ENCODE results near the gene GABRD. TPM values are rescaled to one million over a fixed set of nuclear protein-coding genes. Genes with fewer than 3 reads are reported as not detected.

The GABRD gene
- total and polyA plus RNA-seq, 2 of the 13 experiments (the other 11 are each of a cell fraction or from before 2014, with no cell fraction given) = not detected

DNA sequence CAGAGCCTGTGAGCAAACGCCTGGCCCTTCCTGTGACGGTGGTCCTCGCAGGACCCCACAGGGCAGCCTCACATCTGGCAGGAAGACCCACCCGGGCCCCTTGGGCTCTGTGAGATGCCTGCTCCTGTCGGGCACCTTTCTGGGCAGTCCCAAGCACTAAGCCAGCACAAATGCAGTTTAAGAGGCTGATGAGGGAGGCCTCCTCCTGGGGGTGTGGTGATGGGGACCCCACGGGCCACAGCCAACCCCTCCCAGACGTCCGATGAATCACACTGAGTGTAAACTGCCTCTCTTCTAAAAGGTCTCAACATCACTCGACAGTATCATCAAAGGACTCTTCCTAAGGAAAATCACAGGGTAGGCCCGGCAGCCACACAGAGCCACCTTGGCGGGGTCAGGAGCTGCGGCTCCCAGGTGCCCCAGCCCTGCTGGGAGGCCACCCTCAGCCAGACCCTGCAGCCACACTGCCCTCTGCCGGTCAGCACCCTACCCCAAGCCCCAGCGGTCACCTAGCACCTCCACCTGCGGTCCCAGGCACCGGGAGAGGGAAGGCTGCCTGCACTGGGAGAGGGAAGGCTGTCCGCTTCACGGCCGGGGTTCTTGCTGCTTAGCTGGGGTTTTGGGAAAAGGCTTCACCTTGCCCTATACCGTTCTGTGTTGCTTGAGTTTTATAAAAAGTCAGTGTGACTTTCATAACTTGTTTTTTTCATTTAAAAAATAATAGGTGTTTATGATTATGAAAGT, 27.2 kb downstream of the GABRD start (continued):
- TF ChIP-seq PPARG (CRISPR knock-in tag; conservative IDR thresholded peaks at IDR 0.05) (0 out of 2 replicates have a peak, but pooled peaks have one; percentile 14), ZBTB7A (CRISPR knock-in tag; IDR thresholded peaks at IDR 0.05) (0 out of 2 replicates have a peak, but pooled peaks have one; percentile 27), XRCC5 (optimal IDR thresholded peaks at IDR 0.05; ENCODE audit: low read length) (peak; percentile 95), HDAC2 (CRISPR knock-in tag; IDR thresholded peaks at IDR 0.05) (no peak; the same call in 1 of the 2 replicates), ISL2 (CRISPR knock-in tag; IDR thresholded peaks at IDR 0.05) (0 out of 2 replicates have a peak, but pooled peaks have one; percentile 14), SP4 (CRISPR knock-in tag; IDR thresholded peaks at IDR 0.05) (peak; percentile 67), ZBTB38 (CRISPR knock-in tag; IDR thresholded peaks at IDR 0.05) (peak; percentile 59; the same call in 1 of the 2 replicates), KDM2A (CRISPR knock-in tag; IDR thresholded peaks at IDR 0.05; ENCODE audit: borderline replicate concordance, low read depth) (peak; percentile 68; the same call in 1 of the 2 replicates), MIER3 (CRISPR knock-in tag; IDR thresholded peaks at IDR 0.05; ENCODE audit: borderline replicate concordance) (0 out of 2 replicates have a peak, but pooled peaks have one; percentile 56), HOXD1 (CRISPR knock-in tag; IDR thresholded peaks at IDR 0.05) (0 out of 2 replicates have a peak, but pooled peaks have one; percentile 46), ZMYM3 (CRISPR knock-in tag; IDR thresholded peaks at IDR 0.05) (peak; percentile 18; the same call in 1 of the 2 replicates), PHF5A (CRISPR knock-in tag; IDR thresholded peaks at IDR 0.05; ENCODE audit: low read depth, unreplicated experiment) (peak; percentile 56), ZNF644 (CRISPR knock-in tag; IDR thresholded peaks at IDR 0.05; ENCODE audit: low read depth) (0 out of 2 replicates have a peak, but pooled peaks have one; percentile 25)
- TF ChIP-seq, protein P1, sequence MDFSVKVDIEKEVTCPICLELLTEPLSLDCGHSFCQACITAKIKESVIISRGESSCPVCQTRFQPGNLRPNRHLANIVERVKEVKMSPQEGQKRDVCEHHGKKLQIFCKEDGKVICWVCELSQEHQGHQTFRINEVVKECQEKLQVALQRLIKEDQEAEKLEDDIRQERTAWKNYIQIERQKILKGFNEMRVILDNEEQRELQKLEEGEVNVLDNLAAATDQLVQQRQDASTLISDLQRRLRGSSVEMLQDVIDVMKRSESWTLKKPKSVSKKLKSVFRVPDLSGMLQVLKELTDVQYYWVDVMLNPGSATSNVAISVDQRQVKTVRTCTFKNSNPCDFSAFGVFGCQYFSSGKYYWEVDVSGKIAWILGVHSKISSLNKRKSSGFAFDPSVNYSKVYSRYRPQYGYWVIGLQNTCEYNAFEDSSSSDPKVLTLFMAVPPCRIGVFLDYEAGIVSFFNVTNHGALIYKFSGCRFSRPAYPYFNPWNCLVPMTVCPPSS (IDR thresholded peaks at IDR 0.05) = no peak
- TF ChIP-seq, protein P2, sequence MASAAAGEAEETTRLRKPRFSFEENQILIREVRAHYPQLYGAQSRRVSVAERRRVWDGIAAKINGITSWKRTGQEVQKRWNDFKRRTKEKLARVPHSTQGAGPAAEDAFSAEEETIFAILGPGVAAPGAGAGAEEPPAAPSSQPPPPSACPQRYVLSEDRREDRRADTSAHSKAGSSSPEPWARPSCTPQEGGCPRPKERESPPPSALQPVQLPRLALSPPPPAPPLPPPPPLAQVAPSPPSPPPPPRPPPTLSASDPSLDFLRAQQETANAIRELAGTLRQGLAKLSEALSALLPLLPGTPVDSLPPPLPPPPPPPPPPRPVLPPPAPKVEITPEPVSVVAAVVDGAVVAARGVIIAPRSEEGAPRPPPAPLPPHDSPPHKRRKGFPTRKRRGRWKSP (CRISPR knock-in tag; IDR thresholded peaks at IDR 0.05) = 0 out of 2 replicates have a peak, but pooled peaks have one; percentile 3
- TF ChIP-seq, protein P3, sequence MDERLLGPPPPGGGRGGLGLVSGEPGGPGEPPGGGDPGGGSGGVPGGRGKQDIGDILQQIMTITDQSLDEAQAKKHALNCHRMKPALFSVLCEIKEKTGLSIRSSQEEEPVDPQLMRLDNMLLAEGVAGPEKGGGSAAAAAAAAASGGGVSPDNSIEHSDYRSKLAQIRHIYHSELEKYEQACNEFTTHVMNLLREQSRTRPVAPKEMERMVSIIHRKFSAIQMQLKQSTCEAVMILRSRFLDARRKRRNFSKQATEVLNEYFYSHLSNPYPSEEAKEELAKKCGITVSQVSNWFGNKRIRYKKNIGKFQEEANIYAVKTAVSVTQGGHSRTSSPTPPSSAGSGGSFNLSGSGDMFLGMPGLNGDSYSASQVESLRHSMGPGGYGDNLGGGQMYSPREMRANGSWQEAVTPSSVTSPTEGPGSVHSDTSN (CRISPR knock-in tag; IDR thresholded peaks at IDR 0.05) = no peak
- TF ChIP-seq, protein P4, sequence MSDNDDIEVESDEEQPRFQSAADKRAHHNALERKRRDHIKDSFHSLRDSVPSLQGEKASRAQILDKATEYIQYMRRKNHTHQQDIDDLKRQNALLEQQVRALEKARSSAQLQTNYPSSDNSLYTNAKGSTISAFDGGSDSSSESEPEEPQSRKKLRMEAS (IDR thresholded peaks at IDR 0.05) = peak; percentile 44; the same call in 1 of the 2 replicates
- TF ChIP-seq, protein P5, sequence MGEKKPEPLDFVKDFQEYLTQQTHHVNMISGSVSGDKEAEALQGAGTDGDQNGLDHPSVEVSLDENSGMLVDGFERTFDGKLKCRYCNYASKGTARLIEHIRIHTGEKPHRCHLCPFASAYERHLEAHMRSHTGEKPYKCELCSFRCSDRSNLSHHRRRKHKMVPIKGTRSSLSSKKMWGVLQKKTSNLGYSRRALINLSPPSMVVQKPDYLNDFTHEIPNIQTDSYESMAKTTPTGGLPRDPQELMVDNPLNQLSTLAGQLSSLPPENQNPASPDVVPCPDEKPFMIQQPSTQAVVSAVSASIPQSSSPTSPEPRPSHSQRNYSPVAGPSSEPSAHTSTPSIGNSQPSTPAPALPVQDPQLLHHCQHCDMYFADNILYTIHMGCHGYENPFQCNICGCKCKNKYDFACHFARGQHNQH (CRISPR knock-in tag; IDR thresholded peaks at IDR 0.05) = 0 out of 2 replicates have a peak, but pooled peaks have one; percentile 33
- TF ChIP-seq, protein P6, sequence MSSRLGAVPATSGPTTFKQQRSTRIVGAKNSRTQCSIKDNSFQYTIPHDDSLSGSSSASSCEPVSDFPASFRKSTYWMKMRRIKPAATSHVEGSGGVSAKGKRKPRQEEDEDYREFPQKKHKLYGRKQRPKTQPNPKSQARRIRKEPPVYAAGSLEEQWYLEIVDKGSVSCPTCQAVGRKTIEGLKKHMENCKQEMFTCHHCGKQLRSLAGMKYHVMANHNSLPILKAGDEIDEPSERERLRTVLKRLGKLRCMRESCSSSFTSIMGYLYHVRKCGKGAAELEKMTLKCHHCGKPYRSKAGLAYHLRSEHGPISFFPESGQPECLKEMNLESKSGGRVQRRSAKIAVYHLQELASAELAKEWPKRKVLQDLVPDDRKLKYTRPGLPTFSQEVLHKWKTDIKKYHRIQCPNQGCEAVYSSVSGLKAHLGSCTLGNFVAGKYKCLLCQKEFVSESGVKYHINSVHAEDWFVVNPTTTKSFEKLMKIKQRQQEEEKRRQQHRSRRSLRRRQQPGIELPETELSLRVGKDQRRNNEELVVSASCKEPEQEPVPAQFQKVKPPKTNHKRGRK (CRISPR knock-in tag; IDR thresholded peaks at IDR 0.05) = no peak
- TF ChIP-seq, protein P7, sequence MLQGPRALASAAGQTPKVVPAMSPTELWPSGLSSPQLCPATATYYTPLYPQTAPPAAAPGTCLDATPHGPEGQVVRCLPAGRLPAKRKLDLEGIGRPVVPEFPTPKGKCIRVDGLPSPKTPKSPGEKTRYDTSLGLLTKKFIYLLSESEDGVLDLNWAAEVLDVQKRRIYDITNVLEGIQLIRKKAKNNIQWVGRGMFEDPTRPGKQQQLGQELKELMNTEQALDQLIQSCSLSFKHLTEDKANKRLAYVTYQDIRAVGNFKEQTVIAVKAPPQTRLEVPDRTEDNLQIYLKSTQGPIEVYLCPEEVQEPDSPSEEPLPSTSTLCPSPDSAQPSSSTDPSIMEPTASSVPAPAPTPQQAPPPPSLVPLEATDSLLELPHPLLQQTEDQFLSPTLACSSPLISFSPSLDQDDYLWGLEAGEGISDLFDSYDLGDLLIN (CRISPR knock-in tag; IDR thresholded peaks at IDR 0.05; ENCODE audit: borderline replicate concordance) = no peak

Data from HepG2 (cell line).